Muscle of arm (tissue), 12 donors: Measurements from ENCODE around the gene ABLIM3. TPM values are rescaled to one million over a fixed set of nuclear protein-coding genes. Genes with fewer than 3 reads are reported as not detected.
"Not testable (repeated sequence)": the region's sequence is repeated elsewhere in the genome, so short reads cannot be mapped to it uniquely, and the experiment has no call there.

Source experiments
- DNase-seq: peaks from one replicate; pipeline ENCODE4 v3.0.0-alpha.2; 2013
- polyA plus RNA-seq, 12 donors: library from polyadenylated mRNA; unstranded; fragments of 120-200 nt; gene quantifications; one replicate each; pipeline ENCODE4 v1.2.1, GENCODE V29; 2013; ENCODE audit not compliant: insufficient read length in 12 of 12

The ABLIM3 gene
- polyA plus RNA-seq, 12 donors: 70.7 to 148 (median 91.1) TPM; not detected in 1

DNA sequence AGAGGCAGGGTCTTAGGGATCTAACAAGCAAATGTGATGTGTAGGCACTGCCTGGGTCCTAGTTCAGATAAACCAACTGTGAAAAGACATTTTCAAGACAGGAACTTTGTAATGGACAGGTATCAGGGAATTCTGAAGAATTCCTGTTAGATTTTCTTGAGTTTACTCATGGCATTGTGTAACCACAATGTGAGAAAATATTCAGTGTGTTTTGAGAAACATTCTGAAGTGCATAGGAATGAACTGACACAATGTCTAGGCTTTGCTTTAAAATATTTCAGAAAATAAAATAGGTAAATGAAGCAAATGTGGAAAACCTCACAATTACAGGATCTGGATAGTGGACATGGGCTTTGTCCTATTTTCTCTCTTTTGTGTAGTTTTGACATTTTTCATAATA lies 115.2 kb downstream of the ABLIM3 start:
- no peak for DNase-seq

DNA sequence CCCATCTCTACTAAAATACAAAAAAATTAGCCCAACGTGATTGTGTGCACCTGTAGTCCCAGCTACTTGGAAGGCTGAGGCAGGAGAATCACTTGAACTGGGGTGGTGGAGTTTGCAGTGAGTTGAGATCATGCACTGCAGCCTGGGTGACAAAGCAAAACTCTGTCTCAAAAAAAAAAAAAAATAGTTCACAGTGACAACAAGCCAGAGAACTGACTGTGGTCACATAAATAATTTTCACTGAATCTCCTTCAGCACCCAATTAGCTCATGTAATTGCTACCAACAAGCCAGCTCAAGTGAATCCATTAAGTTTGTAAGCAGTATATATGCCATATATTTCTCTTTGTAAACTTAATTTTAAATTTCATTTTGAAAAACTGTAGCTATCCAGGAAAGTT lies 115.8 kb downstream of the ABLIM3 start:
- DNase-seq: no peak

GRCh38 chr5:149257889-149258705 lies 116.8 kb downstream of the ABLIM3 start:
- no peak for DNase-seq

- no peak for DNase-seq
These were observed 119.5 kb downstream of the ABLIM3 start for GRCh38 chr5:149260761-149261160.

- DNase-seq: no peak
These were observed 120.0 kb downstream of the ABLIM3 start for GRCh38 chr5:149261246-149261645.

DNA sequence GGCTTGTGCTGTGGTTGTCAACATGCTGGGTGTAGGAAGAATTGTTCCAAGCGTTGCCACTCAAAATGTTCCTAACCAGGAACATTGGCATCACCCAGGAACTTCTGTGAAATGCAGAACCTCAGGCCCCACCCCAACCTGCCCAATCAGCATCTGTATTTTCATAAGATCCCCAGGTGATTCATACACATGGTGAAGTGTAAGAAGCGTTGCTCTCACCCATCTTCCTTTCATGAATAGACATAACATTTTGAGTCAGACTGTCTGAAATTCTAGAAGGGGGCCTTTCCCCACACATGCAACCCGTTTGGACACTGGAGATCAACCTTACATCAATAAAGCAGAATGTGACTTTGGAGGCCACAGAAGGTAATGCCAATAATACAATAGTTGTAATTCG lies 121.0 kb downstream of the ABLIM3 start:
- DNase-seq: no peak

GRCh38 chr5:149264439-149265067 lies 123.3 kb downstream of the ABLIM3 start:
- no peak for DNase-seq

GRCh38 chr5:149265068-149265465 lies 123.8 kb downstream of the ABLIM3 start:
- DNase-seq: no peak

DNA sequence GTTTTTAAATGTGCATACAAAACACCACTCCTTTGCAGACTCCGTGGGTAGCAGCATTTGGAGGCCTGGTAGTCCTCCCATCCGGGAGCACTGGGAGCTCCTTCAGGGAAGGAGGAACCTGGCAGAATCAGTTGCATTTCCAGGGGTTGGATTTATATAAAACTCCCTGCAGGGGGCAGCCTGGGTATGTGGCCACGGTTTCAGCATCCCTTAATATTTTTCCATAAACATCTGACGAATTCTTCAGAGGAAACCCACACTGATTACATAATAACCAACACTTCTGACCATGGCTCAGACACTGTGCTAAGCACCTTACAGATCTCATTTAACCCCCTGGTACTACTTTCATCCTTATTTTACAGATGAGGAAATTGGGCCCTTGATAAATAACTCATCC lies 124.3 kb downstream of the ABLIM3 start:
- DNase-seq: no peak

GRCh38 chr5:149267241-149267973 lies 126.1 kb downstream of the ABLIM3 start:
- DNase-seq: no peak

GRCh38 chr5:149268928-149269557 lies 127.8 kb downstream of the ABLIM3 start:
- DNase-seq: no peak

- no peak for DNase-seq
These were observed 130.0 kb downstream of the ABLIM3 start for GRCh38 chr5:149271195-149271715.

GRCh38 chr5:149271716-149272563 lies 130.6 kb downstream of the ABLIM3 start, which contains the start of gene AFAP1L1:
AFAP1L1 (plus strand) TSS chr5:149271859; CDS start chr5:149271969, 110 bp downstream.
- peak; percentile 46 for DNase-seq

- not testable (repeated sequence) for DNase-seq
These were observed 131.5 kb downstream of the ABLIM3 start for GRCh38 chr5:149272781-149273180.

DNA sequence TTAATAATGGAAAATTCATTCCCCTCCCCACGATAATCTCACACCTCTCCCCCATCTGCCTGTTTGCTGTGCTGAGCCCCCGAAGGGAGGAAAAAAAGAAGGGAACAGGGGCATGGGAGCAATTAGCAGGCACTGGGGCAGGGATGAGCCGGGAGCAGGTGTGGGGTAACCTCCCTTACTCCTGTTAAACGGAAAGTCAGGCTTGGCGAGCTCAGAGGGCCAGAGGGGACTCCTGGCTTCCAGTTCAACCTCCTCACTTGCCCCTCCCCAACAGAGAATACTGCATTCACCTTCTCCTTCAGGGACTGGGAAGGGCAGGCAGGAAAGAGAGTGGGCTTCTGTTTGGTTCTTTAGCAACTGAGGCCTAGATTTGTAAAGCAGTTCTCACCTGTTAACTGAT lies 131.9 kb downstream of the ABLIM3 start:
- DNase-seq: no peak

DNA sequence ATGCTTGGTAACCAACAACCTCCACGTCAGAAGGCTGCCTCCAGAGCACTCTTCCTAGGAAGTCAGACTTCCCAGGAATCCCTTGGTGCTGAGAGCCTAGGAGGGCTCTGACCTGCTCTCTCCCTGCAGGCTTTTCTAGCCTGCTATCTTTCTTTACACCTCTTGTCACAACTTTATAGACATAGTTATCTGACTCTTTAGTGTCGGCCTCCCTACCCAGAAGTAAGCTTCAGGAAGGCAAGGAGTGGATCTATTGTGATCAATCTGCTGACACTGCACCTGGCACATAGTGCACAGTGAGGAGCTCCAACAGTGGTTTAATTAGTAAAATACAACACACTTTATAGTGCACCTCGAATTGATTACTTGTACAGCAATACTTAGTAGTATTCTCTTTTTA lies 132.7 kb downstream of the ABLIM3 start:
- no peak for DNase-seq

GRCh38 chr5:149274939-149275338 lies 133.6 kb downstream of the ABLIM3 start:
- DNase-seq: no peak

DNA sequence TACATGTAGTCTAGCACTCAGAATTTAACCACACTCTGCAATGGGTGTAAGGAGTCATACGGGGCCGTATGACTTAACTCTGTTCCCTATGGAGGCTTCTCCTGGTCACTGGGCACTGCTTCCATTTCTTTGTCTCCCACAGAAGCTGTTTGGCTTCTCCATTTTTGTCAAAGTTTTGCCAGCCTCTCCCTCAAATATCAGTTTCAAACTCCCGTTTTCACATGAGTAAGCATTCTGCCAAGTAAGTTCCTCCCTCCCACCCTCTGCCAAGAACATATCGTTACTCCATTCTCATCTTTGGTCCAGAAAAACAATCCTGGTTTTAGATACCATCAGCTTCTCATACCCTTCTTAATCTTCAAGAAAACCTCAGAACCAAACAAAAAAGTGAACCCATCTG lies 136.5 kb downstream of the ABLIM3 start:
- DNase-seq: no peak

GRCh38 chr5:149278451-149279210 lies 137.3 kb downstream of the ABLIM3 start:
- DNase-seq: no peak

DNA sequence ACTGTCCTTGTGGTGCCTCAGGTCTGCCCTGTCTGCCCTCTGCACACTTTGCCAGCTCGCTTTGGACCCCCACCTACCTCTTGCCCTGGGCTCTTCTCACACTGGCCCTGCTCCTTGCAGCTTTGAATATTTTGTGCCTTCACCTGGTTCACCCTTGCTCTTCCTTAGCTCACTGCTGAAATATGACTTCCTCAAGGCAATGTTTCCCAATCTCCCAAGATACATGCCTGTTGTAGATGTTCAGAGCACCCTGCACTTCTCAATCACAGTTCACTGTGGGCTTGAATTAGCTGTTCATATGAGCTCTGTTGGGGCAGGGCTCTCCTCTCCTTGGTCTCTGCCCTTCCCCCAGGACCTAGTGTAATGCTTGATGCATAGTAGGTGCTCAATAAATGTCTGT lies 138.4 kb downstream of the ABLIM3 start:
- DNase-seq: no peak
